NCI-H510A (cell line): ENCODE data around the gene GYG2.
A peak's percentile ranks its signal among the peaks of the same experiment; 100 is the strongest.
"Not testable (repeated sequence)": the region's sequence is repeated elsewhere in the genome, so short reads cannot be mapped to it uniquely, and the experiment has no call there.

ENCODE experiments used
- DNase-seq: peaks from one replicate; lab custom pipeline; 2025; lab: John Stamatoyannopoulos, UW

GYG2 gene

DNA sequence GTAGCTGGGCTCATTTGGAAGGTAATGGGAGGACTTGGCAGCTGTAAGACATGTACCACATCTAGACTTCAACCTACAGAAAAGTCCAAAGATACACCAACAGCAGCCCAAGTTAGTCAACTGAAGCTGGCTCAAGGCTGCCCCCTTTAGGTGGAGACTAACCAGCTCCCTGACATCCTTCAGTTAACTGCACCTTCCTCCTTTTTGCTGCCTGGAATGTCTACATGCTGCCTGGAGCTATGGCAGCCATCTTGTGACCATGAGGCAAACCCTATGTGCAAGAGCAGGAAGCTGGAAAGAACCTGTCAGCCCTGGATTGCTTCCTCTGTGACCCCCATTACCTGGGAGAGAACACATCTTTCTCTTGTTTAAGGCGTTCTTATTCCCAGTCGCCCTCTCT is 74.6 kb downstream of the GYG2 start:
- no peak for DNase-seq

DNA sequence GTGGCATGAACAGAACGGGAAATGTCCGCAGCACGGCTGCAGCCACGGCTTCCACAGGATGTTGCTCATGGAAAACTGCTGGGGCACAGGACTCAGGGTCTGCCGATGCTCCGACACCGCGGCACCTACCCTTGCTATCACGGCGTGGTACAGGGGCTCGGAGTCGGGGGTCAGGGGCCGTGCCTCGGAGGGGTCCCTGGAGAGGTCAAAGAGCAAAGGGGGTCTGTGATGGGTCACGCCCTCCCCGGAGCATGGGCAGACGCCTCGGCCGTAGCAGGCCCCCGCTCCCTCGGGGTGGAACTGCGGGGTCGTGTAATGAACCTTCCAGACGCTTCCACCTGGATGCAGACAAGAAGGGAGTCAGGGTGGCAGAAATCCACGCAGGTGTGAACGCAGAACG is 78.6 kb downstream of the GYG2 start:
- DNase-seq = no peak

DNA sequence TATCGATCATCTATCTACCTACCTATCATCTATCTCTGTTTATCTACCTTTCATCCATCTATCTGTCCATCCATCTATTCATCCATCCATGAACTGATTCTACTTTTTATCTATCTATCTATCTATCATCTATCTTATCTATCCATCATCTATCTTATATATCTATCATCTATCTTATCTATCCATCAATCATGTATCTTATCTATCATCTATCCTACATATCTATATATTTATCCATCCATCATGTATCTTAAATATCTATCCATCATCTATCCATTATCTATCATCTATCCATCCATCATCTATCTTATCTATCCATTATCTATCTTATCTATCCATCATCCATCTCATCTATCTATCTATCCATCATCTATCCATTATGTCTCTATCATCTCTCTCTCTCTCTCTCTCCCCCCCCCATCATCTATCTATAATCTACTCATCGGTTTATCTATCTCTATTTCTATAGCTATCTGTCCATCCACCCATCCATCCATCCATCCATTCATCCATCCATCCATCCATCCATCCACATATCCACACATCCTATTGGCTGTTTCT is 79.5 kb downstream of the GYG2 start:
- DNase-seq = no peak

DNA sequence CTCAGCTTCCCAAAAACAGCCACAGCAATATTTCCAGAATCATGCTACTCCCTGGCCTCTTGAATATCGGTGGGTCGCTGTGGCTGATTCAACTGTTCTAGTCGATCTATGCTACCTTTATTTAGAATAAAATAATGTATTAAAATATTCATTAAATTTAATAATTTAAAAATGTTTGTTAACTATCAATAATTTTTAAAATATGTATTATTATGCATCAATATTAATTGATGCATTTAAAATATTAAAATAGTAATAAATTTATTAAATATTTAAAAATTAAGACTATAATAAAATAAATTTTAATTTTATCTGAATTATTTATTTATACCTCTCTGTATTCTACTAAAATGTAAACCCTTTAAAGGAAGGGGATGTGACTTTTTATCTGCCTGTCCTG is 81.4 kb downstream of the GYG2 start:
- DNase-seq = no peak

DNA sequence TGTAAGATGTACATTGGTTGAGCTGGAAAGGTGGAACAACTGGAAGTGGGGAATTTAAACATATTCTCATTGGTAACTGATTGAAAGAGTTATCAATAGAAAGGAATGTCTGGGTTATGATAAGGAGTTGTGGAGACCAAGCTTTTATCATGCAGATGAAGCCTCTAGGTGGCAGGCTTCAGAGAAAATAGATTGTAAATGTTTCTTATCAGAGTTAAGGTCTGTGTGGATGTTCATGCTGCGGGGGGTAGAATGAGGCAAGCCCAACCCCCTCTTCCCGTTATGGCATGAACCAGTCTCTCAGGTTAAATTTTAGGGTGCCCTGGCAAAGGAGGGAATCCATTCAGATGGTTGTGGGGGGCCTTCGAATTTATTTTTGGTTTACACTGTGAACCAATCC is 84.4 kb downstream of the GYG2 start:
- no peak for DNase-seq

DNA sequence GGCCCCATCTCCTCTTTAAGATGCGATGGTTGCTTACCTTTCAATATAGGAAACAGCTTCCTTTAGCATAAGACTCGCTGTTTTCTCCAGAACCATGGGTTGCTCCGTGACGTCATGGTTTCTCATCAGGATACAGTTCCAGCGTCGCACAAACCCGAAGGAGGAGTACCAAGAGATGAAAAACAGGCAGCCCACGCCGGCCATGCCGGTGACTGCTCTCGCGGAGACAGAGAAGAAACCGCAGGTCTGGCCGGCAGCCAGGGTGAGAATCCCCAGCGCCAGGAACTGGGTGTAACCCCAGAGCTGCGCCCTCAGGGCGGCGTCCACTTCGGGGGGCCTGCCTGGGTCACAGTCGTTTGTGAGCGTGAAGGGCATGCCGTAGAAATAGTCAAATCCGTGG is 89.0 kb downstream of the GYG2 start:
- no peak for DNase-seq

DNA sequence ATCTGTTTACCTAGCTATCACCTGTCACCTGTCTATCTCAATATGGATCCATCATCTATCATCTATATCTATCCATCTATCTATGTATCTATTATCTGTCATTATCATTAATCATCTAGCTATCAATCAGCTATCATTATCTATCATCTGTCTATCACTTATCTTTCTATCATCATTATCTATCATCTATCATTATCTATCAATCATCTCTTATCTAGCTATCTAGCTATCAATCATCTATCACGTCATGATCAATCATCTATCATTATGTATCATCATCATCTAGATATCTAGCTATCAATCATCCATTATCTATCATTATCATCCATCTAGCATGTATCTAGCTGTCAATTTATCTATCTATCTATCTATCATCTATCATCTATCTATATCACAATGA is 92.5 kb downstream of the GYG2 start:
- DNase-seq = no peak

DNA sequence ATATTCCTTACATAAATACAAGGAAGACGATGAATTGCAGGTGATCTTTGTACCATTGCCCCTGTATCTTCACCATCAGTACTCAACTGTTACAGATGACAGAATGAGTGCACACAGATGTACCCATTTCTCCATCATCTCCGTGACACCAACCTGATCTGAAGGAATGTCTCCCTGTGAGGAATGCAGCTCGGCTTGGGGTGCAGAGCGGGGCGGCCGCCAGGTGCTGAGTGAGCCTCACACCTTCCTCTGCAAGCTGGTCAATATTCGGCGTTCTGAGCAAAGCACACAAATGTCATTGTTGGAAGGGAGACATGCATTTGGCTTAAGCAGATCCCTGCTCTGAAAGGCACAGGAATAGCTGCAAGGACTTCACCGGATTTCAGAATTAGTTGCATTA is 93.0 kb downstream of the GYG2 start:
- no peak for DNase-seq

DNA sequence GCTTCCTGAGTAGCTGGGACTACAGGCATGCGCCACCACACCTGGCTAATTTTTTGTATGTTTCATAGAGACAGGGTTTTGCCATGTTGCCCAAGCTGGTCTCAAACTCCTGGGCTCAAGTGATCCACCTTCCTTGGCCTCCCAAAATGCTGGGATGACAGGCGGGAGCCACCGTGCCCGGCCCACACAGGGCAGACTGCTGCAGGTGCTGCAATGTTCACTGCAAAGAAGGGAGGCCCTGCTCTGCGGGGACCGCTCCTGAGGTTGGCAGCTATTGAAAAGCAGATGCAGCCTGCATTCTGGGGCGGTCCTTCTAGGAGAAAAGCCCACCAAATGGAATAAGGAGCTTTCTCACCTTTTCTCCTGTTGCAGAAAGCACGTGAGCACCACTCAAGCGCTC is 95.4 kb downstream of the GYG2 start:
- DNase-seq = no peak

DNA sequence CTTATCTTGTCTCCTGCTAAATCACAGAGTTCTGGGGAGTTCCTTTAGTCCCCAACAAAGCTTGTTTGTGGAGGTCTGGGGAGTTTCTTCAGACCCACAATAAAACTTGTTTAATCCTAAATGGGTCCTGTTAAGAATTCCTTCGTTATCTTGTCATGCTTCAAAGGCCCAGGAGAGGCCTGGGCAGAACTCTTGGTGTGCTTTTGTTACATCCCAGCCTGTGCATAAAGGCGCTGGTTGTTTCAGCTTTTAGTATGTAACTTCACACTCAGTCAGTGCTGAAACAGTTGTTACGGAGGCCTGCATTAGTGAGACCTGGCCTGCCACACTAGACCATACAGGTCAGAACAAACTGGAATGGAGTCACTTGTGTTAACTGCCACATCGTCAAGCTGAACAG is 97.5 kb downstream of the GYG2 start:
- DNase-seq = not testable (repeated sequence)

DNA sequence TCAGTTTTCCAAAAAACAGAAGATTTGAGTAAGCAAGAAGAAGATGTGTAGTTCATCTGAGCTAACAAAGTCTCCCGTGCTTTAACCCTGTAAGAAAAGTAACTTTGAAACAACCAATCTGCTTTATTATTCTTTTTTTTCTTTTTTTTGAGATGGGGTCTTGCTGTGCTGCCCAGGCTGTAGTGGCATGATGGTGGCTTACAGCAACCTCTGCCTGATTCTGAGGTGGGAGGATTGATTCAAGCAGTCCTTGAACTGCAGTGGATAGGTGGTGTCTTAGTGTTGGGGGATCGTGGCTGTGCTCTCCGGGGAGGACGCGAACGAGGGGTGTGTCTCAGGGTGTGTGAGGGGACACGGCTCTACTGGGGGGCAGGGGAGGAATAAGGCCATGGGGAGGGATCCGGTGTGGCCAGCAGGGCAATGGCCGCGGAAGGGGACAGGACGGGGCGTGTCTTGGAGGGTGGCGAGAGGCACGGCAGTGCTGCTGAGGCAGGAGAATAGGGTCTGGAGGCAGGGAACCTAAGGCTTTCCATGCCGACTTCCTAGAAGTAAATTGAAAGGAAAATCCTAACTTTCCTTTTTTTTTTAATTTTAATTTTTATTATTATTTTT is 98.0 kb downstream of the GYG2 start:
- DNase-seq = no peak

DNA sequence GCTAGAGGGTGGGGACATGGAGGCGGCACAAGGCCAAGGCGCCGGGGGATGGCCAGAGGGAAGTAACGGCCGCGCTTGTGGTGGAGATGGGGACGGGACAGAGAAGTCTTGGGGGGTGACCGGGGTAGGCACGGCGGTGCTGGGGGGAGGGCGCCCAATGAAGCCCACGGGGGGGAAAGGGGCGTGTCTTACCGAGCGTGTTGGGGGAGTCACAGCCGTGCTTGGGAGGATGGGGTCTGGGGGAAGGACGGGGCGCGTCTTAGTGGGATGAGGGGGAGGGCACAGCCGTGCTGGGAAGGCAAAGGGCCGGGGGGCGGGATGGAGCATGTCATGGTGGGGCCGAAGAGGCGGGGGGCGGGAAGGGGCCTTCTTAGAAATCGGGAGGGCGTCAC is 99.5 kb downstream of the GYG2 start:
- peak; percentile 52 for DNase-seq

DNA sequence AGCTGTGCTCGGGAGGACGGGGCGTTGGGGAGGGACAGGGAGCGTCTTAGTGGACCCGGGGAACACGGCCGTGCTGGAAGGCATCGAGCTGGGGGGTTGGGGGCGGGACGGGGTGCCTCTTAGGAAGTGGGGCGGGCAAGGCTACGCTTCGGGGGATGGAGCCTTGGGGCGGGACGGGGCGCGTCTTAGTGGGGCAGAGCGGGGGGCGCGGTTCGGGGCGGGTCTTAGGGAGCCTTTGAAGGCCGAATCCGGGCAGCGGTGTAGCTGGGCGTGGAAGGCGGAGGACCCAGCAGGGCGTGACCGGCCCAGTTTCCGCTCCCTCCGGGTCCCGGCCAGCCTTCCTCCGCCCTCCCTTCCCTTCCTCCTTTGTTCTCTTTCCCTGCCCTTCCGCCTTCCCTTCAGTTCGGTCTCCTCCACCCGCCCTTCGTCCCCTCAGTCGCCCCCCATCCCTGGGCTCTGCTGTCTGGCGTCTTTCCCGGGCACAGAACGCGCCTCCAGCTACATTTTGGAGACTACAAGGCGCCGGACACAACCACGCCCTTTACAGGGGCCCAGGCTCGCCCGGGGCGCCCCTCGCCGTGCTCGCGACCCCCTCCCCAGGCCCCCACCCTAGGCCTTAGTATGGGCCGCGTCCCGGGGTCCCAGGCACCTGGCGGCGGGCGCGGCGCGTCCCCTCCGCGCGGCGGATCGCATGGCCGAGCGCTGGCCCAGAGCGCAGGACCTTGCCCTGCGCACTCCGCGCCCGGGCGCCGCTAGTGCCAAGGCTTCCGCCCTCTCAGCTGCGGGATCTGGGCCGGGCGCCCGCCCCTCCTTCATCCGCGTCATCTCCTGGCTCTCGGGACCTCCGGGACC is 100.1 kb downstream of the GYG2 start, which contains the start of gene ARSD:
TSS of gene ARSD (minus strand) at position 757 of the 852 bp plus-strand sequence. CDS start at position 693, 64 bp downstream.
- peak; percentile 75 for DNase-seq

DNA sequence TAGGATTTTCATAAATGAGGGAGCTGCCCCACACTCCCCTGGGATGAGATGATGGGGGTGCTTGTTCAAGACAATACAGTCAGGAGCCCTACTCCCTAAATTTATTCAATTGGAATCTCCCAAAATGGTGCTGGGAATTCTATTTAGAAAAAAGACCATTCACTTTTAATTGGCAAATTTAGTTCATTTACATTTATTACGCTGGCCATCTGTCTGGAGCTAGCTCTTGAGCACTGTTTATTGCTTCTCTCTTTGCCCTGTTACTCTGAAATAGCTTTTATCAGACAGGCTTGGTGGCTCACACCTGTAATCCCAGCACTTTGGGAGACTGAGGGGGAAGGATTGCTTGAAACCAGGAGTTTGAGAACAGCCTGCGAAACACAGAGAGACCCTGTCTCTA is 102.4 kb downstream of the GYG2 start:
- DNase-seq = no peak

DNA sequence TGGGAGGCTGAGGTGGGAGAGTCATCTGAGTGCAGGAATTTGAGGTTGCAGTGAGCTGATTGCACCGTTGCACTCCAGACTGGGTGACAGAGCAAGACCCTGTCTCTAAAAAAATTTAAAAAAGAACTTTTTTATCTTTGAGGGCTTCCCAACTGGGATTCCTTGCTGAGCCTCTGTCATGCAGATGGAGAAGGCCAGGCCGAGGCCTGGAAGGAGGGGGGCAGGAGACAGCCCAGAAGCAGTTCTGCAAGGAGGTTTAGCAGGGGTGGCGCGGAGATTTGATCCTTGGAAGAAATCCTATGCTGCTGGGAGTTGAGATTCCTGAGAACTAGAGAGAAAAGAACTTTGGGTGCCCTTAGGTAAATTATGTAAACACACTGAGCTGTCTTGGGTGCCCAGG is 102.9 kb downstream of the GYG2 start:
- DNase-seq = no peak
